HS-5 (cell line): Measurements from ENCODE around the gene PCDHGA11.
"Not testable (repeated sequence)": the region's sequence is repeated elsewhere in the genome, so short reads cannot be mapped to it uniquely, and the experiment has no call there.

Experiments
- DNase-seq: peaks from one replicate; pipeline ENCODE4 v3.0.0-alpha.2; 2012; ENCODE audit warnings: low read depth

The PCDHGA11 gene

DNA sequence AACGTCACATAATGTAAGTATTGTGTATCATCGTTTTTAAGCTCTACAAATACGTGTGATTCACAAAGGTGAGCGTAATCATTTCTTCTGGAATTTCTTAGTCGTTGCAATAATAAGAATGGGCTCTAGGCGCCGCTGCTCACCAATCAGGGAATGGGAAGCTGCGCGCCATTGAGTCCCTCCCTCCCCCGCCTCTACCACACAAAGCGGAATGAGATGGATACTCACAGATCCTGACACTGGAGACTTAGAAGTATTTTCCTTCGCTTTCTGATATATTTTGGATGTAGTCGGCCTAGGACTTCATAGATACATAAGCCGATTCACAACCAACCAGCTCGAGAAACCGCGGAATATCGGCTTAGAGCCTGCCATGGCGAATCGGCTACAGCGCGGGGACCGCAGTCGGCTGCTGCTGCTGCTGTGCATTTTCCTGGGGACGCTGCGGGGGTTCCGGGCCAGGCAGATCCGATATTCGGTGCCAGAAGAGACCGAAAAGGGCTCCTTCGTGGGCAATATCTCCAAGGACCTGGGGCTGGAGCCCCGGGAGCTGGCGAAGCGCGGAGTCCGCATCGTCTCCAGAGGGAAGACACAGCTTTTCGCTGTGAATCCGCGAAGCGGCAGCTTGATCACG, at the start of gene PCDHGA11:
TSS of gene PCDHGA11 (plus strand) at position 197 of the 634 bp plus-strand sequence. CDS start at position 374, 177 bp downstream.
- no peak for DNase-seq

DNA sequence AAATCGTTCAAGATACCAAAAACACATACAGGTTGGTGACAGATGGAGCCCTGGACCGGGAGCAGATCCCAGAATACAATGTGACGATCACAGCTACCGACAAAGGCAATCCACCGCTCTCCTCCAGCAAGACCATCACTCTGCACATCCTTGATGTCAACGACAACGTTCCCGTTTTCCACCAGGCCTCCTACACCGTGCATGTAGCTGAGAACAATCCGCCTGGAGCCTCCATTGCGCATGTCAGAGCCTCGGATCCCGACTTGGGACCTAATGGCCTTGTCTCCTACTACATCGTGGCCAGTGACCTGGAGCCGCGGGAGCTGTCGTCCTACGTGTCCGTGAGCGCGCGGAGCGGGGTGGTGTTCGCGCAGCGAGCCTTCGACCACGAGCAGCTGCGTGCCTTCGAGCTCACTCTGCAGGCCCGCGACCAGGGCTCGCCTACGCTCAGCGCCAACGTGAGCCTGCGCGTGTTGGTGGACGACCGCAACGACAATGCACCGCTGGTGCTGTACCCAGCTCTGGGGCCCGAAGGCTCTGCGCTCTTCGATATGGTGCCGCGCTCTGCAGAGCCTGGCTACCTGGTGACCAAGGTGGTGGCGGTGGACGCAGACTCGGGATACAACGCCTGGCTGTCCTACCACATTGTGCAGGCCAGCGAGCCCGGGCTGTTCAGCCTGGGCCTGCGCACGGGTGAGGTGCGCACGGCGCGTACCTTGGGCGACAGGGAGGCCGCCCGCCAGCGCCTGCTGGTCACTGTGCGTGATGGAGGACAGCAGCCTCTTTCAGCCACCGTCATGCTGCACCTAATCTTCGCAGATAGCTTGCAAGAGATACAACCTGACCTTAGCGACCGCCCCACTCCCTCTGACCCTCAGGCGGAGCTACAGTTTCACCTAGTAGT, 49.0 kb upstream of the PCDHGA11 start:
- DNase-seq, result no peak

DNA sequence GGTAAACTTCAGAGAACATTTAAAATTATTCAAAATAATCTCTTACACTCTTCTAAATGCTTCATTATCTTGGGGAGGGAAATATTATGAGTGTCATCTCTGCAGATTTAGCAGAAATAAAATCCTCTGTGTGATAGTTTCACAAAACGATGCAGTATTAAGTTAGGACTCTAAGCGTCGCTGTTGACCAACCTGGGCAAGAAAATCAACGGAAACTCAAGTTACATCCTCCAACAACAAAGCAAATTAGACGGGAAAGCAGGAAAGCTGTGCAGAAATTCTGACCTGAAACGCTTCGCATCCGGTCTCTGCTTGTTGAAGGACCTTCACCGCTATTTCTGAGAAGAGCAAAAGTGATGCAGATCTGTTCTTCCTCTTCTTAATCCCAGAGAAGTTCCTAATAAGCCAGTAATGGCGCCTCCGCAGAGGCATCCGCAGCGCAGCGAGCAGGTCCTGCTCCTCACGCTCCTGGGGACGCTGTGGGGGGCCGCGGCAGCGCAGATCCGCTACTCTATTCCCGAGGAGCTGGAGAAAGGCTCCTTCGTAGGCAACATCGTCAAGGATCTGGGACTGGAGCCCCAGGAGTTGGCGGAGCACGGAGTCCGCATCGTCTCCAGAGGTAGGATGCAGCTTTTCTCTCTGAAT, 47.1 kb upstream of the PCDHGA11 start, which contains the start of gene PCDHGA6:
TSS of gene PCDHGA6 (plus strand) at position 219 of the 645 bp plus-strand sequence. CDS start at position 412, 193 bp downstream.
- DNase-seq, result no peak

DNA sequence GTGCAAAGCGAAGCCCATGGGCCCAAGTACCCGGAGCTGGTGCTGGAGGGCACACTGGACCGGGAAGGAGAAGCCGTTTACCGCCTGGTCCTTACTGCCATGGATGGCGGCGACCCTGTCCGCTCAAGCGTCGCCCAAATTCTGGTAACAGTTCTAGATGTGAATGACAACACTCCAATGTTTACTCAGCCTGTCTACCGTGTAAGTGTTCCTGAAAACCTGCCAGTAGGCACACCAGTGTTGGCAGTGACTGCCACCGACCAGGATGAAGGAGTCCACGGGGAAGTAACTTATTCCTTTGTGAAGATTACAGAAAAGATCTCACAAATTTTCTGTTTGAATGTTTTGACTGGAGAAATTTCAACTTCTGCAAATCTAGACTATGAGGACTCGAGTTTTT, 46.2 kb upstream of the PCDHGA11 start:
- DNase-seq, result no peak

DNA sequence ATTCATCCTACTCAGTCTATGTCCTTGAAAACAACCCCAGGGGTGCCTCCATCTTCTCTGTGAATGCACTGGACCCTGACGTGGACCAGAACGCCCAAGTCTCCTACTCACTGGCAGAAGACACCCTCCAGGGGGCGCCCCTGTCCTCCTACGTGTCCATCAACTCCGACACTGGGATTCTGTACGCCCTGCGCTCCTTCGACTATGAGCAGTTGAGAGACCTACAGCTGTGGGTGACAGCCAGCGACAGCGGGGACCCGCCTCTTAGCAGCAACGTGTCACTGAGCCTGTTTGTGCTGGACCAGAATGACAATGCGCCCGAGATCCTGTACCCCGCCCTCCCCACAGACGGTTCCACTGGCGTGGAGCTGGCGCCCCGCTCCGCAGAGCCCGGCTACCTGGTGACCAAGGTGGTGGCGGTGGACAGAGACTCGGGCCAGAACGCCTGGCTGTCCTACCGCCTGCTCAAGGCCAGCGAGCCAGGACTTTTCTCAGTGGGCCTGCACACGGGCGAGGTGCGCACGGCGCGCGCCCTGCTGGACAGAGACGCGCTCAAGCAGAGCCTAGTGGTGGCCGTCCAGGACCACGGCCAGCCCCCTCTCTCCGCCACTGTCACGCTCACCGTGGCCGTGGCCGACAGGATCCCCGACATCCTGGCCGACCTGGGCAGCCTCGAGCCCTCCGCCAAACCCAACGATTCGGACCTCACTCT, 45.3 kb upstream of the PCDHGA11 start:
- DNase-seq, result not testable (repeated sequence)

DNA sequence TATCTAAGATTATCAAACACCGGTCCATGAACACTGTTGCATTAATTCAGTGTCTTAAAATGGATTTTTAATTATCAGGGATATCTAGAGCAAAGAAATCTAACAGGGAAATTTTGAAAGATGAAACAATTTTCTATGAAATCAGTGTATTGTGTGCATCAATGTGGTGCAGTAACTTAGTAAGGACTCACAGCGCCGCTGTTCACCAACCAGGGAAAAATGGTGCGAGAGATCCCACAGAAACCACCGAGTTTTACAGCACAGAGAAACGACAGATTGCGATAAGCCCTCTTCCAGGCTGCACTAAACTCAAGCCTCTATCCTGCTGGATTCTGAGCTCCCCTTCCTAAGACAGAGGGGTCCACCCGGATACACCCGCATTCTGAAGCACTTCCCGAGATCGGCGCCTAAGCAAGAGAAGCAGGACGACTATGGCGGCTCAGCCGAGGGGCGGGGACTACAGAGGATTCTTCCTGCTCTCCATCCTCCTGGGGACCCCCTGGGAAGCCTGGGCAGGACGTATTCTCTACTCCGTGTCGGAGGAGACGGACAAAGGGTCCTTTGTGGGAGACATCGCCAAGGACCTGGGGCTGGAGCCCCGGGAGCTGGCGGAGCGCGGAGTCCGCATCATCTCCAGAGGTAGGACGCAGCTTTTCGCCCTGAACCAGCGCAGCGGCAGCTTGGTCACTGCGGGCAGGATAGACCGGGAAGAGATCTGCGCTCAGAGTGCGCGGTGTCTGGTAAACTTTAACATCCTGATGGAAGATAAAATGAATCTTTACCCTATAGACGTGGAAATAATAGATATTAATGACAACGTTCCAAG, 38.2 kb upstream of the PCDHGA11 start, which contains the start of gene PCDHGA7:
TSS of gene PCDHGA7 (plus strand) at position 274 of the 826 bp plus-strand sequence. CDS start at position 432, 158 bp downstream.
- no peak for DNase-seq

DNA sequence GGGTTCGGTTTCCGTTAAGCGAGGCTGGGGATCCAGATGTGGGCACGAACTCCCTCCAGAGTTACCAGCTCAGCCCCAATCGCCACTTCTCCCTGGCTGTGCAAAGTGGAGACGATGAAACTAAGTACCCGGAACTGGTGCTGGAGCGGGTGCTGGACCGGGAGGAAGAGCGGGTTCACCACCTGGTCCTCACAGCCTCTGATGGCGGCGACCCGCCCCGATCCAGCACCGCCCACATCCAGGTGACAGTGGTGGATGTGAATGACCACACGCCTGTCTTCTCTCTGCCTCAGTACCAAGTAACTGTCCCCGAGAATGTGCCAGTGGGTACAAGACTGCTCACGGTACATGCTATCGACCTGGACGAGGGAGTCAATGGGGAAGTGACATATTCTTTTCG, 37.5 kb upstream of the PCDHGA11 start:
- DNase-seq, result no peak

DNA sequence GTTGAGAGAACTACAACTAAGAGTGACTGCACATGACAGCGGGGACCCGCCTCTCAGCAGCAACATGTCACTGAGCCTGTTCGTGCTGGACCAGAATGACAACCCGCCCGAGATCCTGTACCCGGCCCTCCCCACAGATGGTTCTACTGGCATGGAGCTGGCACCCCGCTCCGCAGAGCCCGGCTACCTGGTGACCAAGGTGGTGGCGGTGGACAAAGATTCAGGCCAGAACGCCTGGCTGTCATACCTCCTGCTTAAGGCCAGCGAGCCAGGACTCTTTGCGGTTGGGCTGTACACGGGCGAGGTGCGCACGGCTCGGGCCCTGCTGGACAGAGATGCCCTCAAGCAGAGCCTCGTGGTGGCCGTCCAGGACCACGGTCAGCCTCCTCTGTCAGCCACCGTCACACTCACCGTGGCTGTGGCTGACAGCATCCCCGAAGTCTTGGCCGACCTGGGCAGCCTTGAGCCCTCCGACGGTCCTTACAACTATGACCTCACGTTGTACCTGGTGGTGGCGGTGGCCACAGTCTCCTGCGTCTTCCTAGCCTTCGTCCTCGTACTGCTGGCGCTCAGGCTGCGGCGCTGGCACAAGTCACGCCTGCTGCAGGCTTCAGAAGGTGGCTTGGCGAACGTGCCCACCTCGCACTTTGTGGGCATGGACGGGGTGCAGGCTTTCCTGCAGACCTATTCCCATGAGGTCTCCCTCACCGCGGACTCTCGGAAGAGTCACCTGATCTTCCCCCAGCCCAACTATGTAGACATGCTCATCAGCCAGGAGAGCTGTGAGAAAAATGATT, 36.2 kb upstream of the PCDHGA11 start:
- DNase-seq, result no peak

DNA sequence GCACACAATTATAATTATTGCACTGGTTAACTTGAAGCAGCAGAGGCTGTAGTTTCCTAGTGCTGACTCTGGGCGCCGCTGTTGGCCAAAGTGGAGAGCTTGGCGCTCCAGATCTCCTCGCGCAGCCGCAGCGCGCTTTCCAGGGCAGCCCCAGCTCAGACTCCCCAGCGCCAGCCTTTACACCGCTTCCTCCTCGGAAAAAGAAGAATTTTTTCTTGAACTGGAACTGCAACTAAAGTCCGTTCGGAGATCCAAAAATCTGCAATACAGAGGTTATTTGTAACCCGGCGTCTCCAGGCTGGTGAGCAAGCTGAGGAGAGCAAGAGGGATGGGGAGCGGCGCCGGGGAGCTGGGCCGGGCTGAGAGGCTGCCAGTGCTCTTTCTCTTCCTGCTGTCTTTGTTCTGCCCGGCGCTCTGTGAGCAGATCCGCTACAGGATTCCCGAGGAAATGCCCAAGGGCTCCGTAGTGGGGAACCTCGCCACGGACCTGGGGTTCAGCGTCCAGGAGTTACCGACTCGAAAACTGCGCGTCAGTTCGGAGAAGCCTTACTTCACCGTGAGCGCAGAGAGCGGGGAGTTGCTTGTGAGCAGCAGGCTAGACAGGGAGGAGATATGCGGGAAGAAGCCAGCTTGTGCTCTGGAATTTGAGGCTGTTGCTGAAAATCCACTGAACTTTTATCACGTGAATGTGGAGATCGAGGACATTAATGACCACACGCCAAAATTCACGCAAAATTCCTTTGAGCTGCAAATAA, 33.1 kb upstream of the PCDHGA11 start, which contains the start of gene PCDHGB4:
TSS of gene PCDHGB4 (plus strand) at position 142 of the 755 bp plus-strand sequence. CDS start at position 329, 187 bp downstream.
- not testable (repeated sequence) for DNase-seq

DNA sequence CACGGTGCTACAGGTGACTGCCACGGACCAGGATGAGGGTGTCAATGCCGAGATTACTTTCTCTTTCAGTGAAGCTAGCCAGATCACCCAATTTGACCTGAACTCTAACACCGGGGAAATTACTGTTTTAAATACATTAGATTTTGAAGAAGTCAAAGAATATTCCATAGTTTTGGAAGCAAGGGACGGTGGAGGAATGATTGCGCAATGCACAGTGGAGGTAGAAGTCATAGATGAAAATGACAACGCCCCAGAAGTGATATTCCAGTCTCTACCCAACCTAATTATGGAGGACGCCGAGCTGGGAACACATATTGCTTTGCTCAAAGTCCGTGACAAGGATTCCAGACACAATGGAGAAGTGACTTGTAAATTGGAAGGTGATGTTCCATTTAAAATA, 32.2 kb upstream of the PCDHGA11 start:
- no peak for DNase-seq

DNA sequence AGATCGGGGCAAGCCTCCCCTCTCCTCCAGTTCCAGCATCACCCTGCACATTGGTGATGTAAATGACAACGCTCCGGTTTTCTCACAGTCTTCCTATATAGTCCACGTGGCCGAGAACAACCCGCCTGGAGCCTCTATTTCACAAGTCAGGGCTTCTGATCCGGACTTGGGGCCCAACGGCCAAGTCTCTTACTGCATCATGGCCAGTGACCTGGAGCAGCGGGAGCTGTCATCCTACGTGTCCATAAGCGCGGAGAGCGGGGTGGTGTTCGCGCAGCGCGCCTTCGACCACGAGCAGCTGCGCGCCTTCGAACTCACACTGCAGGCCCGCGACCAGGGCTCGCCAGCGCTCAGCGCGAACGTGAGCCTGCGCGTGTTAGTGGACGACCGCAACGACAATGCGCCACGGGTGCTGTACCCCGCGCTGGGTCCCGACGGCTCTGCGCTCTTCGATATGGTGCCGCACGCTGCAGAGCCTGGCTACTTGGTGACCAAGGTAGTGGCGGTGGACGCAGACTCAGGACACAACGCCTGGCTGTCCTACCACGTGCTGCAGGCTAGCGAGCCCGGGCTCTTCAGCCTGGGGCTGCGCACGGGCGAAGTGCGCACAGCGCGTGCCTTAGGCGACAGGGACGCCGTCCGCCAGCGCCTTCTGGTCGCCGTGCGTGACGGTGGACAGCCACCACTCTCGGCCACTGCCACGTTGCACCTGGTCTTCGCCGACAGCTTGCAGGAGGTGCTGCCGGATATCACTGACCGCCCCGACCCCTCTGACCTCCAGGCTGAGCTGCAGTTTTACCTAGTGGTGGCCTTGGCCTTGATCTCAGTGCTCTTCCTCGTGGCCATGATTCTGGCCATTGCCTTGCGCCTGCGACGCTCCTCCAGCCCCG, 31.5 kb upstream of the PCDHGA11 start:
- DNase-seq, result no peak

DNA sequence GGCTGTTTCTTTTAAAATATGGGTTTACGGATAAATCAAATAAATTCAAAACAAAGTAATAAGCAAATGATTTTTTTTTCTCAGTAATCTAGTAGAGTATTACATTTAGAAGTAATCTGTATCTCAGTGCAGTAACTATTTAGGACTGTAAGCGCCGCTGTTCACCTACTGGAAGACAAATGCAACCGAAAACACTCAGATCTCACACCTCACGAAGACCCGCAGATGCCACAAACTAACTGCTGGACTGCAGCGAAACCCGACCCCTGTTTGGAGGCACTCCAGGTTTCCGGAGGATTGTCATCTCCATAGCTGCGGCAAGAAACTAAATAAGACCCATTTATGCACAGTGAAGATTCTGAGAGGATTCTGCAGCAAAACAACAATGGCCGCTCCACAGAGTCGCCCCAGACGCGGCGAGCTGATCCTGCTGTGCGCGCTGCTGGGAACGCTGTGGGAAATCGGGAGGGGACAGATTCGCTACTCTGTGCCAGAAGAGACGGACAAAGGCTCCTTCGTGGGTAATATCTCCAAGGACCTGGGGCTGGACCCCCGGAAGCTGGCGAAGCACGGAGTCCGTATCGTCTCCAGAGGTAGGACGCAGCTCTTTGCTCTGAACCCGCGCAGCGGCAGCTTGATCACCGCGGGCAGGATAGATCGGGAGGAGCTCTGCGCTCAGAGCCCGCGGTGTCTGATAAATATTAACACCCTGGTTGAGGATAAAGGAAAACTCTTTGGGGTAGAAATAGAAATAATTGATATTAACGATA, 28.2 kb upstream of the PCDHGA11 start, which contains the start of gene PCDHGA8:
TSS of gene PCDHGA8 (plus strand) at position 205 of the 770 bp plus-strand sequence. CDS start at position 386, 181 bp downstream.
- no peak for DNase-seq

DNA sequence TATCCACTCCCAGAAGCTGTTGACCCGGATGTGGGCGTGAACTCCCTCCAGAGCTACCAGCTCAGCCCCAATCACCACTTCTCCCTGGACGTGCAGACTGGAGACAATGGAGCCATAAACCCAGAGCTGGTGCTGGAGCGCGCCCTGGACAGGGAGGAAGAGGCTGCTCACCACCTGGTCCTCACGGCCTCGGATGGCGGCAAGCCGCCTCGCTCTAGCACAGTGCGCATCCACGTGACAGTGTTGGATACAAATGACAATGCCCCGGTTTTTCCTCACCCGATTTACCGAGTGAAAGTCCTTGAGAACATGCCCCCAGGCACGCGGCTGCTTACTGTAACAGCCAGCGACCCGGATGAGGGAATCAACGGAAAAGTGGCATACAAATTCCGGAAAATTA, 27.6 kb upstream of the PCDHGA11 start:
- no peak for DNase-seq

DNA sequence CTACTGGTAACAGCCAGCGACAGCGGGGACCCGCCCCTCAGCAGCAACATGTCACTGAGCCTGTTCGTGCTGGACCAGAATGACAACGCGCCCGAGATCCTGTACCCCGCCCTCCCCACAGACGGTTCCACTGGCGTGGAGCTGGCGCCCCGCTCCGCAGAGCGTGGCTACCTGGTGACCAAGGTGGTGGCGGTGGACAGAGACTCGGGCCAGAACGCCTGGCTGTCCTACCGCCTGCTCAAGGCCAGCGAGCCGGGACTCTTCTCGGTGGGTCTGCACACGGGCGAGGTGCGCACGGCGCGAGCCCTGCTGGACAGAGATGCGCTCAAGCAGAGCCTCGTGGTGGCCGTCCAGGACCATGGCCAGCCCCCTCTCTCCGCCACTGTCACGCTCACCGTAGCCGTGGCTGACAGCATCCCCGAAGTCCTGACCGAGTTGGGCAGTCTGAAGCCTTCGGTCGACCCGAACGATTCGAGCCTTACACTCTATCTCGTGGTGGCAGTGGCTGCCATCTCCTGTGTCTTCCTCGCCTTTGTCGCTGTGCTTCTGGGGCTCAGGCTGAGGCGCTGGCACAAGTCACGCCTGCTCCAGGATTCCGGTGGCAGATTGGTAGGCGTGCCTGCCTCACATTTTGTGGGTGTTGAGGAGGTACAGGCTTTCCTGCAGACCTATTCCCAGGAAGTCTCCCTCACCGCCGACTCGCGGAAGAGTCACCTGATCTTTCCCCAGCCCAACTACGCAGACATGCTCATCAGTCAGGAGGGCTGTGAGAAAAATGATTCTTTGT, 26.3 kb upstream of the PCDHGA11 start:
- DNase-seq, result not testable (repeated sequence)

DNA sequence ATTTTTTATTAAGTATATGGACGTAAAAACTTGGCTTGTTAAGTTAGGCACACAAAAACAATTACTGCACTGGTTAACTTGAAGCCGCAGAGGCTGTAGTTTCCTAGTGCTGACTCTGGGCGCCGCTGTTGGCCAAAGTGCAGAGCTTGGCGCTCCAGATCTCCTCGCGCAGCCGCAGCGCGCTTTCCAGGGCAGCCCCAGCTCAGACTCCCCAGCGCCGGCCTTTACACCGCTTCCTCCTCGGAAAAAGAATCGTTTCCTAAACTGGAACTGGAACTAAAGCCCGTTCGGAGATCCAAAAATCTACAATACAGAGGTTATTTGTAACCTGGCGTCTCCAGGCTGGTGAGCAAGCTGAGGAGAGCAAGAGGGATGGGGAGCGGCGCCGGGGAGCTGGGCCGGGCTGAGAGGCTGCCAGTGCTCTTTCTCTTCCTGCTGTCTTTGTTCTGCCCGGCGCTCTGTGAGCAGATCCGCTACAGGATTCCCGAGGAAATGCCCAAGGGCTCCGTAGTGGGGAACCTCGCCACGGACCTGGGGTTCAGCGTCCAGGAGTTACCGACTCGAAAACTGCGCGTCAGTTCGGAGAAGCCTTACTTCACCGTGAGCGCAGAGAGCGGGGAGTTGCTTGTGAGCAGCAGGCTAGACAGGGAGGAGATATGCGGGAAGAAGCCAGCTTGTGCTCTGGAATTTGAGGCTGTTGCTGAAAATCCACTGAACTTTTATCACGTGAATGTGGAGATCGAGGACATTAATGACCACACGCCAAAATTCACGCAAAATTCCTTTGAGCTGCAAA, 22.9 kb upstream of the PCDHGA11 start, which contains the start of gene PCDHGB5:
TSS of gene PCDHGB5 (plus strand) at position 192 of the 796 bp plus-strand sequence. CDS start at position 373, 181 bp downstream.
- not testable (repeated sequence) for DNase-seq
